Trophoblast cell (in vitro differentiated cells and primary cell): ENCODE data around the gene RIC3.

Experiments used
- DNase-seq, 2 donors: peaks; one replicate each; pipeline ENCODE4 v3.0.0-alpha.2; 2016
- H2AFZ ChIP-seq: 2 replicates; pipeline ENCODE4 v1.6.1; 2013; ENCODE audit warnings: low read length, moderate library complexity, mild to moderate bottlenecking; ENCODE audit not compliant: insufficient read depth, poor library complexity
- H2AK5ac ChIP-seq: 2 replicates; pipeline ENCODE4 v1.6.1; 2013; ENCODE audit warnings: mild to moderate bottlenecking, low read length
- H2BK120ac ChIP-seq: 2 replicates; pipeline ENCODE4 v1.6.1; 2013; ENCODE audit warnings: low read length, mild to moderate bottlenecking, moderate library complexity; ENCODE audit not compliant: insufficient read depth, poor library complexity
- H2BK12ac ChIP-seq: 2 replicates; pipeline ENCODE4 v1.6.1; 2013; ENCODE audit warnings: mild to moderate bottlenecking, low read length, moderate library complexity
- H2BK5ac ChIP-seq: 2 replicates; pipeline ENCODE4 v1.6.1; 2013; ENCODE audit warnings: low read length, low read depth, moderate library complexity, mild to moderate bottlenecking; ENCODE audit not compliant: poor library complexity
- H3K14ac ChIP-seq: 2 replicates; pipeline ENCODE4 v1.6.1; 2013; ENCODE audit warnings: mild to moderate bottlenecking, low read length
- H3K18ac ChIP-seq: 2 replicates; pipeline ENCODE4 v1.6.1; 2013; ENCODE audit warnings: mild to moderate bottlenecking, low read length
- H3K23ac ChIP-seq: 2 replicates; pipeline ENCODE4 v1.6.1; 2013; ENCODE audit warnings: low read length
- H3K27ac ChIP-seq: 2 replicates; pipeline ENCODE4 v1.5.1; 2013; ENCODE audit warnings: low read depth, mild to moderate bottlenecking, inconsistent platforms, low read length, moderate library complexity
- H3K27me3 ChIP-seq: 2 replicates; pipeline ENCODE4 v1.6.1; 2013; ENCODE audit warnings: inconsistent platforms, mild to moderate bottlenecking, low read length, moderate library complexity; ENCODE audit not compliant: insufficient read depth
- H3K36me3 ChIP-seq, 2 experiments: 1 replicate in 1 of 2; 2 replicates in 1 of 2; pipeline ENCODE4 v1.6.1; 2013; ENCODE audit warnings: low read length in 2 of 2, mild to moderate bottlenecking in 2 of 2, moderate library complexity in 1 of 2; ENCODE audit not compliant: insufficient read depth in 2 of 2, control insufficient read depth in 1 of 2
- H3K4ac ChIP-seq: 2 replicates; pipeline ENCODE4 v1.6.1; 2013; ENCODE audit warnings: low read depth, mild to moderate bottlenecking, low read length, moderate library complexity
- H3K4me1 ChIP-seq, 2 experiments: 1 replicate in 1 of 2; 2 replicates in 1 of 2; pipeline ENCODE4 v1.6.1; 2013; ENCODE audit warnings: low read length in 2 of 2, mild to moderate bottlenecking in 2 of 2, moderate library complexity in 1 of 2; ENCODE audit not compliant: insufficient read depth in 2 of 2, control insufficient read depth in 1 of 2
- H3K4me2 ChIP-seq: 2 replicates; pipeline ENCODE4 v1.6.1; 2013; ENCODE audit warnings: inconsistent platforms, mild to moderate bottlenecking, low read length, moderate library complexity
- H3K4me3 ChIP-seq: 2 replicates; pipeline ENCODE4 v1.5.1; 2013; ENCODE audit warnings: mild to moderate bottlenecking, low read depth, low read length, inconsistent platforms
- H3K79me1 ChIP-seq: one replicate; pipeline ENCODE4 v1.6.1; 2013; ENCODE audit warnings: low read length
- H3K79me2 ChIP-seq: 2 replicates; pipeline ENCODE4 v1.6.1; 2013; ENCODE audit warnings: low read length, mild to moderate bottlenecking; ENCODE audit not compliant: control insufficient read depth, insufficient read depth, poor library complexity
- H3K9ac ChIP-seq: 2 replicates; pipeline ENCODE4 v1.6.1; 2013; ENCODE audit warnings: mild to moderate bottlenecking, low read length
- H3K9me3 ChIP-seq: 2 replicates; pipeline ENCODE4 v1.6.1; 2013; ENCODE audit warnings: low read depth, mild to moderate bottlenecking, control low read depth, inconsistent platforms, low read length; ENCODE audit not compliant: insufficient read depth
- H4K12ac ChIP-seq: 2 replicates; pipeline ENCODE4 v1.6.1; 2013; ENCODE audit warnings: low read depth, mild to moderate bottlenecking, low read length, moderate library complexity
- H4K8ac ChIP-seq: 2 replicates; pipeline ENCODE4 v1.6.1; 2013; ENCODE audit warnings: low read depth, mild to moderate bottlenecking, low read length, moderate library complexity
- H4K91ac ChIP-seq: one replicate; pipeline ENCODE4 v1.6.1; 2013; ENCODE audit warnings: low read depth, mild to moderate bottlenecking, low read length, moderate library complexity
- WGBS: extraction: QIAGEN DNeasy Blood & Tissue Kit; methylation state at CpG from one replicate; pipeline ENCODE4 v1.1.7; 2013; ENCODE audit warnings: missing lambda C conversion rate; ENCODE audit not compliant: insufficient read length, insufficient coverage; ENCODE audit errors: extremely low coverage; 5-methylcytosine and 5-hydroxymethylcytosine counted together

Gene RIC3

DNA sequence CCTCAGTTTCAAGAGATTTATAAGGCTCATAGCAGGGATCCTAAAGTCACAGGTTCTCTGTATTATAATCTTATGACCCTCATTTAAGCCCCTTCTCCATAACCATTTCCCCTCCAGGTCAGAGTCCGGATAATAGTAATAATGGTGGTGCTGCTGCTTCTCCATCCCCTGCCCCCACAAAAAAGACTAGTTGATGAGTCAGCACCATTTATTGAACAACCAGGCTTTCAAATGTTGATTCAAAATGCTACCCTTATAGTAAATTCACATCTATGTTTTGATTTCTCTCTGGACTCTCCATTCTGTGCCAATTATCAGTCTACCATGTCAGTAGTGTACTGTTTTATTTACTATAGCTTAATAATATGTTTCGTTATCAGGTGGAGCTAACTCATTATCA, 17.6 kb upstream of the RIC3 start:
- H3K9ac ChIP-seq, result no peak overlapping the region
- H3K4me3 ChIP-seq, result no peak overlapping the region
- H3K27me3 ChIP-seq, result no peaks in the 10 kb centered on the region
- no peak overlapping the region for H3K23ac ChIP-seq
- no peak overlapping the region for H2AK5ac ChIP-seq
- H3K4ac ChIP-seq, result no peak overlapping the region
- no peak overlapping the region for H3K4me2 ChIP-seq
- no peaks in the 10 kb centered on the region for H3K36me3 ChIP-seq
- H4K8ac ChIP-seq, result no peak overlapping the region
- WGBS, result no CpG with 5 or more reads among the region's 2 CpGs
- no peak overlapping the region for H4K12ac ChIP-seq
- no peak overlapping the region for H2AFZ ChIP-seq
- no peaks in the 10 kb centered on the region for H3K79me2 ChIP-seq
- H3K4me1 ChIP-seq, result no peaks in the 10 kb centered on the region
- no peak overlapping the region for H4K91ac ChIP-seq
- H3K9me3 ChIP-seq, result no peaks in the 10 kb centered on the region
- H2BK120ac ChIP-seq, result no peak overlapping the region
- no peak overlapping the region for H3K14ac ChIP-seq
- no peak overlapping the region for H2BK5ac ChIP-seq
- H3K27ac ChIP-seq, result no peak overlapping the region
- DNase-seq, result no peak
- no peaks in the 10 kb centered on the region for H3K79me1 ChIP-seq
- H2BK12ac ChIP-seq, result no peak overlapping the region
- no peak overlapping the region for H3K18ac ChIP-seq

DNA sequence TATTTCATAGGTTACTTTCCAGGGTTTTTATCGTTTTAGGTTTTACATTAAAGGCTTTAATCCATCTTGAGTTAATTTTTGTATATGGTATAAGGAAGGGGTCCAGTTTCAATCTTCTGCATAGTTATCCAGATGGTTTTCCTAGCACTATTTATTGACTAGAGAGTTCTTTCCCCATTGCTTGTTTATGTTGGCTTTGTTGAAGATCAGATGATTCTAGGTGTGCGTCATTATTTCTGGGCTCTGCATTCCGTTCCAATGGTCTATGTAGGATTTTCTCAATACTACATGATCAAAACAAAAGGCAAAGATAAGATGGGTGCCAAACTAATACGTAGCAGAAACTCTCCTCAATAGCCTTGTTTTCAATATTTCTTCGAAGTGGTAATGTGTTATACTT, 14.3 kb upstream of the RIC3 start:
- Histone ChIP-seq H3K79me1 (no peaks in the 10 kb centered on the region), H3K14ac (no peak overlapping the region), H2BK12ac (no peak overlapping the region), H3K4ac (no peak overlapping the region), H3K18ac (no peak overlapping the region), H3K4me1 (no peaks in the 10 kb centered on the region), H2BK120ac (no peak overlapping the region), H4K91ac (no peak overlapping the region), H4K8ac (no peak overlapping the region), H3K27ac (no peak overlapping the region), H3K27me3 (no peaks in the 10 kb centered on the region), H3K9ac (no peak overlapping the region), H3K4me2 (no peak overlapping the region), H3K9me3 (no peaks in the 10 kb centered on the region), H4K12ac (no peak overlapping the region), H2AFZ (no peak overlapping the region), H3K23ac (no peak overlapping the region), H2BK5ac (no peak overlapping the region), H3K79me2 (no peaks in the 10 kb centered on the region), H3K36me3 (no peaks in the 10 kb centered on the region), H2AK5ac (no peak overlapping the region), H3K4me3 (no peak overlapping the region)
- DNase-seq, result no peak
- no CpG with 5 or more reads among the region's 5 CpGs for WGBS

DNA sequence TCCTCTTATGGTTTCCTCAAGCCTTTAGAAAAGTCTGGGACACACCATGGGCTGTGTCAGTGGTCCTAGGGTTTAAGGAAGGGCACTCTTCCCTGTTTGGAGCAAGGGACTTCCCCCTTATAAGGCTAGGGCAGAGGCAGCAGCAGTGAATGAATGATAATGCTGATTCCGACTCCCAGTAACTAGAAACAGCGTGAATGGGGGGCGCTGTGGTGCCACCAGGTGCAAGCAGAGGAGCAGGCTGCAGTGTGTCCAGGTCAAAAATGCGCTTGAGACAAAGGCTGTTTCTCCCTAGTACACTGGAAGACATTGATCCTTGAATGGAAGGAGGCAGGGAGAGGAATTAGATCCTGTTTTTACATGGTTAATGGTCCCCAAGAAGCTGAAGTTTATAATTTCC, 11.6 kb upstream of the RIC3 start:
- peaks cover 6% of the 10 kb centered on the region for H3K27me3 ChIP-seq
- H3K79me1 ChIP-seq, result no peaks in the 10 kb centered on the region
- no peak overlapping the region for H2BK120ac ChIP-seq
- no peak overlapping the region for H2AFZ ChIP-seq
- DNase-seq, result no peak
- no peak overlapping the region for H3K4me2 ChIP-seq
- H4K12ac ChIP-seq, result no peak overlapping the region
- no peak overlapping the region for H2AK5ac ChIP-seq
- H3K18ac ChIP-seq, result no peak overlapping the region
- no peaks in the 10 kb centered on the region for H3K4me1 ChIP-seq
- WGBS, result no CpG with 5 or more reads among the region's 4 CpGs
- H3K27ac ChIP-seq, result no peak overlapping the region
- H3K36me3 ChIP-seq, result no peaks in the 10 kb centered on the region
- no peak overlapping the region for H3K9ac ChIP-seq
- no peak overlapping the region for H3K23ac ChIP-seq
- H4K91ac ChIP-seq, result no peak overlapping the region
- no peak overlapping the region for H2BK5ac ChIP-seq
- H3K4ac ChIP-seq, result no peak overlapping the region
- H3K14ac ChIP-seq, result no peak overlapping the region
- no peak overlapping the region for H4K8ac ChIP-seq
- no peaks in the 10 kb centered on the region for H3K9me3 ChIP-seq
- no peak overlapping the region for H3K4me3 ChIP-seq
- H3K79me2 ChIP-seq, result no peaks in the 10 kb centered on the region
- H2BK12ac ChIP-seq, result no peak overlapping the region

DNA sequence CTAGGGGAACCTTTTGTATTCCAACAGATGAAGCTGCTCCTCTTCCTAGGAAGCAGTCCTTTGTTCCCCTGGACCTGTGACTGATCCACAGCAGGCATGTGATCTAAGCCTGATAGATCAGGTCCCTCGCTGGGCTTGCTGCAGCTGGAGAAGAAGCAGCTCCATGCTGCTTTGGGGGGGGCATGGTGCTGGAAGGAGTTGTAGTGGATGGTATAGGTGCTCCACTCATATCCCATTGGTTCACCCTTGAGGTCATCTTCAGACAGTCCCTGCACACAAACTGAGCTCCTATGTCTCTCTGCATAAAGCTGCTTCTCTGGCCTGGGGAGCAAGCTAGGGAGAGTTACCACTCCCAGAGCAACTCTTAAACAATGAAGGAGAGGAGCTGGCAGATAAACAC, 9.5 kb upstream of the RIC3 start:
- Histone ChIP-seq H2BK5ac (no peak overlapping the region), H3K14ac (no peak overlapping the region), H3K27me3 (peaks cover 9% of the 10 kb centered on the region), H3K9me3 (no peaks in the 10 kb centered on the region), H3K4me3 (no peak overlapping the region), H3K4me1 (no peaks in the 10 kb centered on the region), H3K36me3 (no peaks in the 10 kb centered on the region), H3K4ac (no peak overlapping the region), H3K23ac (no peak overlapping the region), H3K27ac (no peak overlapping the region), H3K79me1 (no peaks in the 10 kb centered on the region), H2BK12ac (no peak overlapping the region), H4K91ac (no peak overlapping the region), H3K9ac (no peak overlapping the region), H4K12ac (no peak overlapping the region), H2BK120ac (no peak overlapping the region), H2AFZ (no peak overlapping the region), H3K4me2 (no peak overlapping the region), H3K79me2 (no peaks in the 10 kb centered on the region), H4K8ac (no peak overlapping the region), H2AK5ac (no peak overlapping the region), H3K18ac (no peak overlapping the region)
- WGBS, result no CpG with 5 or more reads among the region's 1 CpG
- no peak for DNase-seq
